HepG2 (cell line): ENCODE results near the gene ADORA3. TPM values are rescaled to one million over a fixed set of nuclear protein-coding genes. Genes with fewer than 3 reads are reported as not detected.

ENCODE experiments used
- BRF2 ChIP-seq: sonication (generic); formaldehyde crosslinking; IDR thresholded peaks from 2 replicates; pipeline ENCODE4 v1.8.1; 2022; ENCODE audit warnings: mild to moderate bottlenecking, missing genetic modification reagents
- CENPX ChIP-seq: sonication (generic); formaldehyde crosslinking; IDR thresholded peaks from 2 replicates; pipeline ENCODE4 v1.9.0; 2021; ENCODE audit warnings: mild to moderate bottlenecking, missing genetic modification reagents, moderate library complexity
- DBP ChIP-seq: sonication (generic); formaldehyde crosslinking; IDR thresholded peaks from 2 replicates; pipeline ENCODE4 v1.4.0; 2020; ENCODE audit warnings: missing genetic modification reagents; ENCODE audit errors: not compliant biosample characterization
- DPF2 ChIP-seq: sonication (generic); formaldehyde crosslinking; IDR thresholded peaks from 2 replicates; pipeline ENCODE4 v1.4.0; 2020; ENCODE audit warnings: mild to moderate bottlenecking, low read depth, missing genetic modification reagents, borderline replicate concordance
- FOSL1 ChIP-seq: sonication (generic); formaldehyde crosslinking; IDR thresholded peaks from 2 replicates; pipeline ENCODE4 v1.9.0; 2021; ENCODE audit warnings: missing genetic modification reagents, borderline replicate concordance
- HOXA9 ChIP-seq: sonication (generic); formaldehyde crosslinking; IDR thresholded peaks from 2 replicates; pipeline ENCODE4 v1.8.1; 2022; ENCODE audit warnings: missing genetic modification reagents, mild to moderate bottlenecking, moderate library complexity, borderline replicate concordance
- ISX ChIP-seq: sonication (generic); formaldehyde crosslinking; conservative IDR thresholded peaks from 2 replicates; pipeline ENCODE4 v1.5.0; 2020; ENCODE audit warnings: missing genetic modification reagents
- KLF16 ChIP-seq, 2 experiments: sonication (generic) in 1 of 2; formaldehyde crosslinking in 1 of 2; IDR thresholded peaks; 2 replicates each; pipeline versions ENCODE4 v1.6.1 to v1.8.0; 2016 to 2023; ENCODE audit warnings: missing genetic modification reagents in 2 of 2, missing compliant biosample characterization in 1 of 2
- NR2F1 ChIP-seq, 2 experiments: fragments of 450-650 bp in 1 of 2; formaldehyde crosslinking in 1 of 2; IDR thresholded peaks; 2 replicates each; pipeline versions ENCODE4 v1.5.0 to v1.6.1; 2016 to 2020; ENCODE audit warnings: mild to moderate bottlenecking in 1 of 2, missing compliant biosample characterization in 1 of 2, missing genetic modification reagents in 1 of 2, moderate library complexity in 1 of 2
- RXRB ChIP-seq: IDR thresholded peaks from 2 replicates; pipeline ENCODE4 v1.6.1; 2016; ENCODE audit warnings: borderline replicate concordance, missing genetic modification reagents, missing compliant biosample characterization
- SMARCC2 ChIP-seq: fragments of 450-650 bp; IDR thresholded peaks from 2 replicates; pipeline ENCODE4 v1.6.1; 2017; ENCODE audit warnings: antibody characterized with exemption, mild to moderate bottlenecking
- SOX6 ChIP-seq, 2 experiments: fragments of 450-650 bp in 1 of 2; sonication (generic) in 1 of 2; formaldehyde crosslinking in 1 of 2; IDR thresholded peaks; 2 replicates each; pipeline versions ENCODE4 v1.4.0 to v1.6.1; 2017 to 2020; ENCODE audit warnings: antibody characterized with exemption in 1 of 2, mild to moderate bottlenecking in 1 of 2, missing genetic modification reagents in 1 of 2
- TBX2 ChIP-seq: sonication (generic); formaldehyde crosslinking; IDR thresholded peaks from 2 replicates; pipeline ENCODE4 v1.5.0; 2020; ENCODE audit warnings: missing genetic modification reagents, mild to moderate bottlenecking, borderline replicate concordance
- TIGD3 ChIP-seq: sonication (generic); formaldehyde crosslinking; IDR thresholded peaks from 2 replicates; pipeline ENCODE4 v1.5.1; 2020; ENCODE audit warnings: mild to moderate bottlenecking, missing genetic modification reagents, borderline replicate concordance
- ZBED4 ChIP-seq: sonication (generic); formaldehyde crosslinking; IDR thresholded peaks from 2 replicates; pipeline ENCODE4 v1.4.0; 2020; ENCODE audit warnings: missing genetic modification reagents, borderline replicate concordance
- ZNF33B ChIP-seq: sonication (generic); formaldehyde crosslinking; IDR thresholded peaks from 2 replicates; pipeline ENCODE4 v1.5.1; 2020; ENCODE audit warnings: mild to moderate bottlenecking, missing genetic modification reagents
- ZNF567 ChIP-seq: sonication (generic); formaldehyde crosslinking; IDR thresholded peaks from 2 replicates; pipeline ENCODE4 v1.8.1; 2023; ENCODE audit warnings: mild to moderate bottlenecking, missing genetic modification reagents, borderline replicate concordance
- polyA plus RNA-seq, 8 experiments: library from polyadenylated mRNA; depleted of rRNA in 3 of 8; stranded (reverse) in 7 of 8; unstranded in 1 of 8; fragments of >200 nt; fragmentation: Illumina TruSeq in 4 of 8; extraction: Trizol in 4 of 8; gene quantifications; 2 replicates each; pipeline versions ENCODE4 v1.2.1 to v1.2.3, GENCODE V29; 2011 to 2016; ENCODE audit warnings: low read depth in 4 of 8, missing spikeins in 1 of 8, mixed read lengths in 1 of 8; ENCODE audit not compliant: insufficient read depth in 1 of 8
- total RNA-seq, 5 experiments: library from RNA; depleted of rRNA; stranded (reverse); fragments of >200 nt; fragmentation: Illumina TruSeq; extraction: Trizol; gene quantifications; 2 replicates each; pipeline ENCODE4 v1.2.3, GENCODE V29; 2016; ENCODE audit warnings: low read depth in 1 of 5

Gene ADORA3
- total and polyA plus RNA-seq, 2 of the 13 experiments (the other 11 are each of a cell fraction or from before 2014, with no cell fraction given) = not detected

GRCh38 chr1:111535256-111536191 lies 32.1 kb upstream of the ADORA3 start (continued):
- TF ChIP-seq TIGD3 (CRISPR knock-in tag) = no peak
- peak; percentile 79 for TF ChIP-seq RXRB (CRISPR knock-in tag)
- TF ChIP-seq SOX6 (IDR thresholded peaks at IDR 0.05) = no peak
- peak; percentile 86 for TF ChIP-seq SOX6 (CRISPR knock-in tag; IDR thresholded peaks at IDR 0.05)
- TF ChIP-seq KLF16 (CRISPR knock-in tag; IDR thresholded peaks at IDR 0.05) = 0 out of 4 replicates have a peak, but pooled peaks of 1 of the 2 experiments have one; percentile 18
- TF ChIP-seq HOXA9 = no peak
- no peak for TF ChIP-seq FOSL1 (CRISPR knock-in tag)
- no peak for TF ChIP-seq ISX (CRISPR knock-in tag)
- no peak for TF ChIP-seq DBP (CRISPR knock-in tag)
- TF ChIP-seq DPF2 (CRISPR knock-in tag) = peak; percentile 25; the same call in 1 of the 2 replicates
- peak; percentile 91 for TF ChIP-seq TBX2 (CRISPR knock-in tag)
- TF ChIP-seq ZNF567 (CRISPR knock-in tag) = no peak; the same call in 1 of the 2 replicates
- no peak; the same call in 1 of the 2 replicates for TF ChIP-seq BRF2
- no peak for TF ChIP-seq CENPX (CRISPR knock-in tag)
- TF ChIP-seq SMARCC2 = no peak
- no peak for TF ChIP-seq ZBED4 (CRISPR knock-in tag)
- no peak for TF ChIP-seq ZNF33B
- TF ChIP-seq NR2F1 (CRISPR knock-in tag; IDR thresholded peaks at IDR 0.05) = no peak
